DMS53 treated with DMSO at 0.1 percent for 48 hours (cell line): ENCODE data around the gene CC2D1A.

ENCODE experiments used
- DNase-seq: peaks from one replicate; lab custom pipeline; 2025; ENCODE audit not compliant: unreplicated experiment; lab: John Stamatoyannopoulos, UW

CC2D1A gene

DNA sequence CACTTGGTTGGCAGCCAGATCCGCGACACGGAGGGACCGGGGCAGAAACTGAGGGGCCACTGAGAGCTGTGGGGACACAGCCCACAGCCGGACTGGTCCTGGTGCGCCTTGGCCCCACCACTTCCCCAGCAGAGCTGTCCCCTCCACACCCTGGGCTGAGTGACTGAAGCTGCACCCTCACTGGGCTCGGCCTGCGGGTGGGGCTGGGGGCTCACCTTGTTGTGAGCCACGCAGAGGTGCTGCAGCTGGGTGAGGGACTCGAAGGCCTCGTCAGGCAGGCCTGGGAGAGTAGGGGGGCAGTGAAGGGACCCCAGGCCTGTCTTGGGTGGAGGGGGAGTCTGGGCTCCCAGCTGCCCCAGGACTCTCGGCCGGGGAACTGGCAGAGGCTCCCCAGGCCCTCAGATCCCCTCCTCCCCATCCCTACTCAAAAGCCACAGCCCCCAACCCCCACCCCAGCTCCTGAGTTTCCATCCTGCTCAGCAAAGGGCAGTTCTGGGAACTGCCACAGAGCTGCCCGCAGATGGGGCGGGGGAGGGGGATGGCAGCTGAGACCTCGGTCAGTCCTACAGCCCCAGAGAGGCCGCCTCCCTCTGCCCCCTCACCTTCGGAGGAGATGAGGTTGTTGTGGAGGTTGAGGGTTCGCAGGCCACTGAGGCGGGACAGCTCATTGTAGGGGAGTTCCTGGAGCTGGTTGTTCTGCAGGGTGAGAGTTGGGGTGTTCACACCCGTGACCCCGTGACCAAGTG is 29.9 kb downstream of the CC2D1A start:
- no peak for DNase-seq

GRCh38 chr19:13937479-13938300 is 31.7 kb downstream of the CC2D1A start:
- DNase-seq: no peak

DNA sequence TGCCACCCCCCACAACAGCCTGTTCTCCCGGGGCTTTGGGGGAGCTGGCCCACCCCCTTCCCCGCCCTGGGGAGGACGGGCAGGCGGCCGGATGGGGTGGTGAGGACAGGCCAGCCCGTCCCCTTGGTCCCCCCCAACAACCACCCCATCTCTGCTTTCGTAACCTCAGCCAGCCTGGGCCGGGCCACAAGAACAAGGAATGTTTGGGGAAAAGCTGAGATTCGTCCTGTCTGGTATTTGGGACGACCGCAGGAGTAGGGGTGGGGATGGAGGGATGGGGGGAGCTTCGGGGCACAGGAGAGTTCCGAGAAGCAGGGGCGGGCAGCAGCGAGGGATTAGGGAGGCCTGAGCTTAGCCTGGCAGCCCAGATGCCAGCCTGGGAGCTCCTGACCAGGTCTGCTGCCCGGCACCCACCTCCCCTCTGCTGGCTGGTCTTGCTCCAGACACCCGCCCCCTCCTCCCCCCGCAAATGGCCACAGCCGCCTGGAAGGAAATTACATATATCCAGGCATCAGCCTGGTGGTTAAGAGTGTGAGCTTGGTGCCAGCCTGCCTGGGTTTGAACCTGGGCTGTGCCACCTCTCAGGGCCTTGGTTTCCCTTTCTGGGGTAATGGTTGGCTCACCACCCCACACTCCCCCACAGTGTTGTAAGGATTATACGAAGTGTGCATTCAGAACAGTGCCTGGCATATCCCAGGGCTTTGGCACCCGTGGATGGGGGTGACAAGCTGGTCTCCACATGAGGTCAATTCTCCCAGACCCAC is 32.5 kb downstream of the CC2D1A start, which contains the start of gene PODNL1:
PODNL1 (minus strand) TSS at position 117 of the 764 bp plus-strand sequence. CDS start 236 bp downstream, outside the sequence.
- DNase-seq: no peak

DNA sequence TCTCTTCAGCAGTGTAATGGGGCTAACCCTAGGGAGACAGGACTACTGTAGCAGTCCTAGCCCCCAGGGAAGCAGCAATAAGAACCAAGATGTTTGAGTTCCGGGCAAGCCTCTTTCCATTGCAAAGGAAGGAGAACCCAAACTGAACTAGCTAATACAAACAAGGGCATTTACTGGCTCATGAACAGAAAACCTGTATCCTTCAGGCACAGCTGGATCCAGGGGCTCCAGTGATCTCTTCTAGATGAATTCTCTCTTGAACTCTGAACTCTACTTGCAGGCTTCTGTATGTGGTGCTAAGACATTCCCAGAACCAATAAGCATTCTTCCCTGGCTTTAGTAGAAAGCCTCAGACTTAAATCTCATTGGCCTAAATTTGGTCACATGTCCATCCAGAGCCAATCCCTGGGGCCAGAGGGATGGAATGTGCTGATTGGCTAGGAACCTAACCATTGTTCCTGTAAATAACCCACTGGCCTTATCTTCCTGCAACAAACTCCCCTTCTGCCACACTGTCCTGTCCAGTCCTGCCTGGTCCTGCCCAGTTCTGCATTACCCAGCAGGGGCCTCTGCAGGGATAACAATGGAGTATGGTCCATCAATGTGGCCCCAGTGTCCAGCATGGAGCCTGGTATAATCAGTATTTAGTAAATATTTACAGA is 36.2 kb downstream of the CC2D1A start:
- no peak for DNase-seq

DNA sequence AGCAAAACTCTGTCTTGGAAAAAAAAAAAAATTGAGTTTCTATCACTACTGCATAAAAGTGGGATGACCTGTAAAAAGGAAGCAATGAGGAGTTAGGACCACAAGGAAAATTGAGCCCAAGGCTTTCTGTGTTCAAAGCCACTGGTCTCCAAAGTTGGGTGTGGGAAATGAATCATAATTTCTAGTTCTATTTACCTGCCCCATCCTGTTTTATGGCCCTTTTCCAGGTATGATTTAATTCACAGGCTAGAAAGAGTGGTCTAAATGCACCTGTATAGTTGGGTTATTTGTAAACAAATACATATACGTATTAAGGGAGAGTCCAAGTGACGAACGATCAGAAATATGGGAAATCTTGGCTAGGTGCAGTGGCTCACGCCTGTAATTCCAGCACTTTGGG is 40.4 kb downstream of the CC2D1A start:
- DNase-seq: no peak

GRCh38 chr19:13951043-13951442 is 45.0 kb downstream of the CC2D1A start:
- DNase-seq: no peak

DNA sequence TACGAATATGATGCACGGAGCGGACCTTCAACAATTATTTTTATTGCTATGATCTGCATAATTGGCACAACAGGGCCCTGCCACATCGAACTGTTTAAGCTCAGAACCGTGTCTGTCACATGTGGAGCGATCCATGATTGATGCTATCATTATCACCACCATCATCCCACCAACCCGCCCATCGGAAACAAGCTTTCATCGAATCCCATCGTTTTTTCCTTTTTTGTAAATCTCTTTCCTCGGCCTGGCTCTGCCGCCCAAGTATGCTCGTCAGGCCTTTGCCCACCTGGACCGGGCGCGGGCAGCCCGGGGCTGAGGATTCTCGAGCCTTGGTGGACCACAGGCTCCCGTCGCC is 45.8 kb downstream of the CC2D1A start:
- DNase-seq: no peak

- peak; percentile 94 for DNase-seq
Observed at GRCh38 chr19:13952154-13952930, 46.3 kb downstream of the CC2D1A start, which contains the start of gene DCAF15. Gene DCAF15 (plus strand): TSS chr19:13952509. CDS start chr19:13952513, 4 bp downstream.

DNA sequence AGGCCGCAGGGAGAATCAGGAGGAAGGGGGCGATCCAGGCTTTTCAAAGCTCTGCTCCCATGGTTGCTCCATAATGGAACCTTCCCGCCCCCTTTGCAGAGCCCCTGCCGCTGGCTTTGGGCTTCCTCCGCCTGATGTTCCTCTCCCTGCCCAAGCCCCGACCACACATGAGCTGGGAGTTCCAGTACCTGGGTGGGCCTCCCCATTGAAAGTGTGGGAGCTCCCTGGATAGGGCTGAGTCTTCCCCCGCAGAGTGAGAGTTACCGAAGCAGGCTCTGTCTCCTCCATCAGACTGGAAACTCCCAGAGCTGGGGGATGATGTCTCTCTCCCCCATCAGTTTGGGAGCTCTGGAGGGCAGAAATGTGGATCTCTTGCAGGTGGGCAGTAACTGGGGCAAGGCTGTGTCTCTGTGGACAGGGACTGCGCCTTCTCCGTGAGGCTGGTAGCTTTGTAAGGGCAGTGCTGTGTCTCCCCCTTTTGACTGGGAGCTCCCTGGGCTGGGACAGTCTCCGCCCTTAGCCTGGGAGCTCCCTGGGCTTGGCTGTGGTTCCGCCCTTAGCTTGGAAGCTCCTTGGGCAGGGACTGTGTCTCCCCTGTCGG is 47.0 kb downstream of the CC2D1A start:
- DNase-seq: no peak

- DNase-seq: no peak
Observed at GRCh38 chr19:13954185-13954584, 48.2 kb downstream of the CC2D1A start.

GRCh38 chr19:13955662-13956364 is 49.8 kb downstream of the CC2D1A start:
- DNase-seq: no peak

GRCh38 chr19:13956365-13956744 is 50.4 kb downstream of the CC2D1A start:
- DNase-seq: no peak

DNA sequence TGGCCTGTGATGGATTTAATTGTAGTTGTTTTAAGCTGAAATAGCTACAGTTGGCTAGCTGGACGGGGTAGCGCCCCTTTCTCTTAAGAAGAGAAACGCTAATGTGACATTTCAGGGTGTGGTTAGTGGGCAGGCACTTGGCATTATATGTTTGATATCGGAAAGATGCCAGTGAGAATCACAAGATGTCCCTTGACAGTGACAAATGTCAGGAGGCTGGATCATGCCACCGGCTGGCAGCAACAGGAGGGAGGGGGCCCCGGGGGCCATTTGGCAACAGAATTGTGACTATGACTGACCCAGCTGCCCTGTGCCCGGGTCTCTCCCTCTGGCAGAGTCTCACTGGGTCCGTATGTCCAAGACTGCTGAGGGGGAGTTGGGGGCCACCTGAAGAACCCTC is 51.0 kb downstream of the CC2D1A start:
- no peak for DNase-seq

DNA sequence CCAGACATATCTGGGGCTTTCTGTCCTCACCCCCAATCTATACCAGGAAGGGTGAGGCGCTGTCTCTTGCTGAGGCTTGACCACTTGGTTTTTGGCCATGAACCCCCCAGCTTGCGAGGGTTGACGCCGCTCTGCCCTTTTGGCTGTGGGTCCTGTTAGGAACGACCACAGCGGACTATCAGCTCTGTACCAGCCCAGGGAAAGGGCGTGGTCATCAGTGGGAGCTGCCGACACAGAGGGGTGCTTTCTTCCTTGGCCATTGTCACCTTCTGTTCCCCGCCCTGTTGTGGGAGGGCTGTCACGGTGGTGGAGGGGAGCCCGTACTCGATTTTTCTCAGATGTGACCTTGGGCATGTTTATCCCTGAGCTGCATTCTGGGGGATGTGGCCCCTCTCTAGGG is 52.0 kb downstream of the CC2D1A start:
- DNase-seq: no peak

DNA sequence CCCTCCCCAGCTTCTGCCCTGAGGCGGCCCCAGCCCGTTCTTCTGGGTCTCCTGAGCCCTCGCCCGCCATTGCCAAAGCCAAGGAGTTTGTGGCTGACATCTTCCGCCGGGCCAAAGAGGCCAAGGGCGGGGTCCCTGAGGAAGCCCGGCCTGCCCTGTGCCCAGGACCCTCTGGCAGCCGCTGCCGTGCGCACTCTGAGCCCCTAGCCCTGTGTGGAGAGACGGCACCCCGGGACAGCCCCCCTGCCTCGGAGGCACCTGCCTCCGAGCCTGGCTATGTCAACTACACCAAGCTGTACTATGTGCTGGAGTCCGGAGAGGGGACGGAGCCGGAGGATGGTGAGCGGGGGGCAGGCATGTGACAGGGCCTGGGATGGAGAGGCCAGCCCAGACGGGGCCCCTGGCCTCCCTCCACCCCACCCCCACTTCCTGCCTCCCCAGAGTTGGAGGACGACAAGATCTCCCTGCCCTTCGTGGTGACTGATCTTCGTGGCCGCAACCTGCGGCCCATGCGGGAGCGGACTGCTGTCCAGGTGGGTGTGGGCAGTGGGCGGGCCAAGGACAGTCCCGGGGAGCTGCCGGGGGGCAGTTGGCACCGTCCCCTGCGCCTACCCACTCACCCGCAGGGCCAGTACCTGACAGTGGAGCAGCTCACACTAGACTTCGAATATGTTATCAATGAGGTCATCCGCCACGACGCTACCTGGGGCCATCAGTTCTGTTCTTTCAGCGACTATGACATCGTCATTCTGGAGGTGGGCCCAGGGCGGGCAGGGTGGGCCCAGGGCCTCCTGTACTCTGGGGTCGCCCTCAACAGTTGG is 53.4 kb downstream of the CC2D1A start:
- DNase-seq: no peak

DNA sequence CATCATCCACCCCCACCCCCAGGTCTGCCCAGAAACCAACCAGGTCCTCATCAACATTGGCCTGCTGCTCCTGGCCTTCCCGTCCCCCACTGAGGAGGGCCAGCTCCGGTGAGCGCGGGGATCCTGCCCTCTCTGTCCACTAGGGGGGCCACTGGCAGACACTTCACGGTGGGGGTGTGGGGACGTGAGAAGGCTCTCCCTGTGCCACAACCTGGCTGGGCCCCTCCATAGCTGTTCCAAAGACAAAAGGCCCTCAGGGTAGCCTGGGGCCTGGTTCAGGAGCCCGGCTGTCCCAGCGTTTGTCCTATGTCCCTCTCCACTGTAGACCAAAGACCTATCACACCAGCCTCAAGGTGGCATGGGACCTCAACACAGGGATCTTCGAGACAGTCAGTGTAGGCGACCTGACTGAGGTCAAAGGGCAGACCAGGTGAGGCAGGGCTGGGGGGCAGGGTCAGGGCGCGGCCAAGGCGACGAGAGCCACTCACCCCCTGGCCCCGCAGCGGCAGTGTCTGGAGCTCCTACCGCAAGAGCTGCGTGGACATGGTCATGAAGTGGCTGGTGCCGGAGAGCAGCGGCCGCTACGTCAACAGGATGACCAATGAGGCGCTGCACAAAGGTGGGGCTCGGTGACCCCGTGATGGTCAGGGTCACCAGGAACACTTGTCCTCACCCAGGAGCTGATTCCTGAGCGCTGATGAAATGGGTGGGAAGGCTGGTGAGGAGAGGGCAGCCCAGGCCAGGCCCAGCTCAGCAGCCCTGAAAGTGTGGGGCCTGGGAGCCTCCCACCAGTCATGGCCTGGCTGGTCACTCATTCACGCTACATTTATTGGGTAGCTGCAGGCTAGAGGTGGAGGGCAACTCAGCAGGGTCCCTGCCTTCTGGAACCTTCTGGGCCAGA is 54.2 kb downstream of the CC2D1A start:
- DNase-seq: no peak
